Measurements from ENCODE around the gene PLG. TPM values are rescaled to one million over a fixed set of nuclear protein-coding genes. Genes with fewer than 3 reads are reported as not detected.
"Not testable (repeated sequence)": the region's sequence is repeated elsewhere in the genome, so short reads cannot be mapped to it uniquely, and the experiment has no call there.

The PLG gene
- total RNA-seq, 2 donors from 2014 or later, result 0.64 TPM; not detected in 1

GRCh38 chr6:160735523-160735922 lies 33.5 kb downstream of the PLG start:
- Mint-ChIP-seq H3K9me3 (no peaks in the 10 kb centered on the region), H3K4me1 (ENCODE audit: low read depth in 2 of 2) (no peaks in the 10 kb centered on the region), H3K36me3 (no peaks in the 10 kb centered on the region), H3K27me3 (peaks cover 9 to 13% of the 10 kb centered on the region in 2 donors), H3K27ac (no peak overlapping the region), H3K4me3 (no peak overlapping the region)
- no peak for DNase-seq (ENCODE audit: low spot score)
- ATAC-seq, result peak in 1 of 2 donors; percentile 64

DNA sequence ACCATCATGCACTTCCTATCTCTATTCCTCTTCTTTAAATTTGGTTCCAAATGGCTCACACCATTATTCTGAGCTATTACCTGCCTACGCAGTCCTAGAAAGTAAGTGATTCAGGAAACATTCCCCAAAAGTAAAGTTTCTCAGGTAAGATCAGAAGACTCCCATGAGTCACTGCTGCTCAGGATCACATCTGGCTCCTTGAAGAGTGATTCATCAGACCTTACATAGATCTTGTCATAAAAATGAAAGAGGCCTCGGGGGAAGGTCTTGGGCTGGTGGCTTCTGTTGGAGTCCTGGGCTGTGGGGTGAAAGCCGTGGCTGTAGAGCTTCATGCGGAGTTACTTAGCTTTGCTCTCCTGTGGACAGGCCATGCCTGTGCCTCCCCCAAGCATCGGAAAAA lies 35.9 kb downstream of the PLG start:
- no peak for ATAC-seq

DNA sequence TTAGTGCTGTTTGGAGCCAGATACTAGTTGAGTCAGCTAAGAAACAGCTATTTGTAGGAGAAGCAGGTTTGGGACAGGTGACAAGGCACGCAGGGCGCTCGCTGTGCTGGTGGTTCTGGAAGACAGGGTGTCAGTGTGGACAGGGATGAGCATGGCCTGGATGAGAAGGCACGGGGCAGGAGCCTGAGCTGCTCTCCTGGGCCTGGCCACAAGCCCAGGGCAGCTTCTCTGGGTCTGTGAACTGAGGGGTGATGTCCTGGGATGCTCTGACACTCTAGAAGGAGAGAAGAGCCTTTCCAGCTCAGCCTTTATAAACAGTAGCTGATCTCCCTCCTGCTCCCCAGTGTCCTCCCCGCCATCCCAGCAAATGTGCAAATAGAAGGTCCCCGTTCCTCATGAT lies 37.9 kb downstream of the PLG start:
- Mint-ChIP-seq H3K27ac (no peak overlapping the region), H3K4me1 (ENCODE audit: low read depth in 2 of 2) (no peaks in the 10 kb centered on the region), H3K27me3 (peaks cover 14 to 17% of the 10 kb centered on the region in 2 donors), H3K4me3 (no peak overlapping the region), H3K36me3 (no peaks in the 10 kb centered on the region), H3K9me3 (no peaks in the 10 kb centered on the region)
- ATAC-seq, result no peak
- no peak for DNase-seq (ENCODE audit: low spot score)

More for the DNA sequence above, 35.9 kb downstream of the PLG start:
- no peaks in the 10 kb centered on the region for H3K9me3 Mint-ChIP-seq
- peaks cover 0 to 11% of the 10 kb centered on the region in 2 donors for H3K27me3 Mint-ChIP-seq
- H3K4me3 Mint-ChIP-seq, result no peak overlapping the region
- H3K4me1 Mint-ChIP-seq (ENCODE audit: low read depth in 2 of 2), result no peaks in the 10 kb centered on the region
- H3K27ac Mint-ChIP-seq, result no peak overlapping the region
- no peaks in the 10 kb centered on the region for H3K36me3 Mint-ChIP-seq
- DNase-seq (ENCODE audit: low spot score), result no peak

GRCh38 chr6:160741012-160741411 lies 39.0 kb downstream of the PLG start:
- H3K27ac Mint-ChIP-seq; H3K4me3 Mint-ChIP-seq; H3K9me3 Mint-ChIP-seq; H3K36me3 Mint-ChIP-seq; H3K4me1 Mint-ChIP-seq (ENCODE audit: low read depth in 2 of 2); DNase-seq (ENCODE audit: low spot score): not testable (repeated sequence)
- peaks cover 18 to 24% of the 10 kb centered on the region in 2 donors for H3K27me3 Mint-ChIP-seq
- peak in 1 of 2 donors; percentile 66 for ATAC-seq

GRCh38 chr6:160742090-160742489 lies 40.0 kb downstream of the PLG start:
- peaks cover 19 to 31% of the 10 kb centered on the region in 2 donors for H3K27me3 Mint-ChIP-seq
- DNase-seq (ENCODE audit: low spot score) (no peak), ATAC-seq (no peak)
- no peaks in the 10 kb centered on the region for H3K4me1 Mint-ChIP-seq (ENCODE audit: low read depth in 2 of 2)
- no peaks in the 10 kb centered on the region for H3K9me3 Mint-ChIP-seq
- no peaks in the 10 kb centered on the region for H3K36me3 Mint-ChIP-seq
- no peak overlapping the region for H3K27ac Mint-ChIP-seq
- no peak overlapping the region for H3K4me3 Mint-ChIP-seq

GRCh38 chr6:160750276-160750689 lies 48.2 kb downstream of the PLG start:
- H3K36me3 Mint-ChIP-seq, result no peaks in the 10 kb centered on the region
- DNase-seq (ENCODE audit: low spot score) (no peak), ATAC-seq (no peak)
- no peaks in the 10 kb centered on the region for H3K4me1 Mint-ChIP-seq (ENCODE audit: low read depth in 2 of 2)
- no peaks in the 10 kb centered on the region for H3K9me3 Mint-ChIP-seq
- H3K27me3 Mint-ChIP-seq, result peaks cover 5 to 39% of the 10 kb centered on the region in 2 donors
- H3K27ac Mint-ChIP-seq, result no peak overlapping the region
- no peak overlapping the region for H3K4me3 Mint-ChIP-seq

DNA sequence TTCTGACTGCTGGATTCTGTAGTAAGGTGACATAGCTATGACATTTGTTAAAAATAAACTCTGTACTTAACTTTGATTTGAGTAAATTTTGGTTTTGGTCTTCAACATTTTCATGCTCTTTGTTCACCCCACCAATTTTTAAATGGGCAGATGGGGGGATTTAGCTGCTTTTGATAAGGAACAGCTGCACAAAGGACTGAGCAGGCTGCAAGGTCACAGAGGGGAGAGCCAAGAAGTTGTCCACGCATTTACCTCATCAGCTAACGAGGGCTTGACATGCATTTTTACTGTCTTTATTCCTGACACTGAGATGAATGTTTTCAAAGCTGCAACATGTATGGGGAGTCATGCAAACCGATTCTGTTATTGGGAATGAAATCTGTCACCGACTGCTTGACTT lies 51.2 kb downstream of the PLG start:
- not testable (repeated sequence) for H3K9me3 Mint-ChIP-seq

GRCh38 chr6:160755165-160755564 lies 53.1 kb downstream of the PLG start:
- no peaks in the 10 kb centered on the region for H3K9me3 Mint-ChIP-seq
- DNase-seq (ENCODE audit: low spot score) (no peak), ATAC-seq (no peak)
- H3K4me3 Mint-ChIP-seq, result no peak overlapping the region
- no peaks in the 10 kb centered on the region for H3K36me3 Mint-ChIP-seq
- peaks cover 18 to 62% of the 10 kb centered on the region in 2 donors for H3K27me3 Mint-ChIP-seq
- H3K27ac Mint-ChIP-seq, result no peak overlapping the region
- H3K4me1 Mint-ChIP-seq (ENCODE audit: low read depth in 2 of 2), result no peaks in the 10 kb centered on the region

More for the DNA sequence above, 51.2 kb downstream of the PLG start:
- not testable (repeated sequence) for H3K4me3 Mint-ChIP-seq; H3K27ac Mint-ChIP-seq; DNase-seq (ENCODE audit: low spot score); H3K4me1 Mint-ChIP-seq (ENCODE audit: low read depth in 2 of 2); H3K36me3 Mint-ChIP-seq; ATAC-seq
- H3K27me3 Mint-ChIP-seq, result peaks cover 15 to 48% of the 10 kb centered on the region in 2 donors

- no peak overlapping the region for H3K4me3 Mint-ChIP-seq
- no peaks in the 10 kb centered on the region for H3K36me3 Mint-ChIP-seq
- no peak overlapping the region for H3K27ac Mint-ChIP-seq
- no peaks in the 10 kb centered on the region for H3K9me3 Mint-ChIP-seq
- H3K4me1 Mint-ChIP-seq (ENCODE audit: low read depth in 2 of 2), result no peaks in the 10 kb centered on the region
- ATAC-seq, result no peak
- DNase-seq (ENCODE audit: low spot score), result no peak
- peaks cover 18 to 58% of the 10 kb centered on the region in 2 donors for H3K27me3 Mint-ChIP-seq
These were observed 54.0 kb downstream of the PLG start for GRCh38 chr6:160756021-160756420.

DNA sequence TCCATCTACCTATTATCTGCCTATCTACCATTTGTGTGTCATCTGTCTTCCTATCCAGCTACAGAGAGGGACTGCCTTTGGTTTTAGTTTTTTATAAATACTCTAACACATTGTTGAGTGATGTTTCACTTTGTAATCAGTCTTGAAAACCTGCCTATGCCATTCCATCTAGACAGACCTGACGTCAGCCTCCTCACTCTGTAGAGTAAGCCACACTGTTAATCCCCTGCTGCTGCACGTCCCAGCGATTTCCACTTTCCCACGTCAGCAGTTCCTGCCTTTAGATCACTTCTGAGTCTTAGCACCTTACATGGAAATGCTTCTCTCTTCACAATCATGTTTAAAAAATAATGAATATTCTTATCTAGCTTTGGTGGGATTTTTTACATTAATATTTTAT lies 54.8 kb downstream of the PLG start:
- ATAC-seq, result no peak
- Mint-ChIP-seq H3K27me3 (peaks cover 18 to 61% of the 10 kb centered on the region in 2 donors), H3K27ac (no peak overlapping the region), H3K4me3 (no peak overlapping the region), H3K9me3 (peaks cover 3% of the 10 kb centered on the region), H3K36me3 (peaks cover 5% of the 10 kb centered on the region), H3K4me1 (ENCODE audit: low read depth in 2 of 2) (no peaks in the 10 kb centered on the region)
- DNase-seq (ENCODE audit: low spot score), result no peak

GRCh38 chr6:160764847-160765246 lies 62.8 kb downstream of the PLG start:
- H3K4me1 Mint-ChIP-seq (ENCODE audit: low read depth in 2 of 2), result no peaks in the 10 kb centered on the region
- no peak for DNase-seq (ENCODE audit: low spot score)
- no peak overlapping the region for H3K27ac Mint-ChIP-seq
- H3K9me3 Mint-ChIP-seq, result peaks cover 9% of the 10 kb centered on the region
- H3K27me3 Mint-ChIP-seq, result peaks cover 20 to 50% of the 10 kb centered on the region in 2 donors
- H3K36me3 Mint-ChIP-seq, result peaks cover 15% of the 10 kb centered on the region
- ATAC-seq, result peak in 1 of 2 donors; percentile 47
- no peak overlapping the region for H3K4me3 Mint-ChIP-seq

DNA sequence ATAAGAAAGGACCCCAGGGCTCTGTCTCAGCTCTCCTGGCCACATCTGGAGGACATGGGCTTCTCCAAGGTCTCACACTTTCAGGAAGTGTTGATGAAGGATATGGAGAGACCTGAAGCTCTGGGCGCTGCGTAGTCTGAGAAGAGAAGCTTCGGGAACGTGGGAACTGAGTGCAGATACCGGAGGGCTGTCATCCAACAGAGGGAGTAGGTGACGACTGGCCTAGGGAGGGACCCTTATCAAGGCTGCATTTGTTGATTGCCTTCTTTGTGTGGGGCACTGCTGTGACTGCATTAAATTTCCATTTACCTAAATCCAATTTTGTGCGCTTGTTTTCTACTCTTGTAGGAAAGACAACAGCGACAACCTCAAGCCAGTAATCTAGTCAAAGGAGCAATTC lies 63.4 kb downstream of the PLG start:
- no peak overlapping the region for H3K4me3 Mint-ChIP-seq
- no peak for ATAC-seq

GRCh38 chr6:160766657-160766988 lies 64.6 kb downstream of the PLG start:
- H3K27ac Mint-ChIP-seq, result no peak overlapping the region
- H3K9me3 Mint-ChIP-seq, result peaks cover 8% of the 10 kb centered on the region
- peaks cover 12% of the 10 kb centered on the region for H3K36me3 Mint-ChIP-seq
- no peak overlapping the region for H3K4me3 Mint-ChIP-seq
- DNase-seq (ENCODE audit: low spot score), result no peak
- no peak for ATAC-seq
- H3K27me3 Mint-ChIP-seq, result peaks cover 20 to 47% of the 10 kb centered on the region in 2 donors
- H3K4me1 Mint-ChIP-seq (ENCODE audit: low read depth in 2 of 2), result no peaks in the 10 kb centered on the region

More for the DNA sequence above, 63.4 kb downstream of the PLG start:
- no peak overlapping the region for H3K27ac Mint-ChIP-seq
- H3K4me1 Mint-ChIP-seq (ENCODE audit: low read depth in 2 of 2), result no peaks in the 10 kb centered on the region
- H3K36me3 Mint-ChIP-seq, result peaks cover 15% of the 10 kb centered on the region
- no peak for DNase-seq (ENCODE audit: low spot score)
- H3K27me3 Mint-ChIP-seq, result peaks cover 20 to 50% of the 10 kb centered on the region in 2 donors
- H3K9me3 Mint-ChIP-seq, result peaks cover 9% of the 10 kb centered on the region

DNA sequence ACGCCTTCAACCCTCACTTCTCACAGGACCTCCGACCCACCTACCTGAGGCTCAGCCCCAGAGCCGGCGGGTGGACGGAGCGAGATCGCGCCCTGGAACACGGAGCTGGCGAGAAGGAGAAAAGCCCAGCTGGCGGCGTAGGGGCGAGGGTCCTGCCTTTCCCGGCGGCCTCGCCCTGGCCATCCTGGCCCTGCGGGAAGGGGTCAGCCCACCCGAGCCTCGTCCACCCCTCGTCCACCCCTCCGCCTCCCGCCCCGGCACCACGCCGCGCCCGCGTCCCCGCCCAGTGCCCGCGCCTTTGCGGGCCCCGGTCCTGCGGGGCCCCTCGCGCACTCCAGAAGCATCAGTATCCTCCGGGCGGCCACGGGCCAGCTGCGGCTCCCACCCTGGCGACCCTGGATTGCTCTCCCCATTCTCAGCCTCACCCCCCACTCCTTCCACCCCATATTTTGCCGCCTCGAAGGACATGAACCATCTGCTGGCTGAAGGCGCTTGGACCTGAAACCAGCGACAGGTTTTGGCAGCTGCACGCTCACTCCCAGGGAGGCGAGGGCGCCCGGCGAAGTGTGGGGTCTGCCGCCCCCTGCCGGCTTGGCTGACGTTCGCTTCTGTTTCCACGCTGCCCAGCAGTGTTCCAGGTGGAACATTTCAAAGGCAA lies 65.1 kb downstream of the PLG start:
- peak; percentile 67 to 68 for ATAC-seq
- Mint-ChIP-seq H3K27ac (no peak overlapping the region), H3K36me3 (peaks cover 7% of the 10 kb centered on the region), H3K4me1 (ENCODE audit: low read depth in 2 of 2) (no peaks in the 10 kb centered on the region), H3K4me3 (peak overlapping the region; percentile 37), H3K27me3 (peaks cover 23 to 42% of the 10 kb centered on the region in 2 donors), H3K9me3 (peaks cover 6% of the 10 kb centered on the region)
- DNase-seq (ENCODE audit: low spot score), result peak; percentile 63

- peak overlapping the region; percentile 37 for H3K4me3 Mint-ChIP-seq
- no peak for DNase-seq (ENCODE audit: low spot score)
- ATAC-seq, result no peak
These were observed 65.6 kb downstream of the PLG start for GRCh38 chr6:160767647-160768019.

More at GRCh38 chr6:160767647-160768019, 65.6 kb downstream of the PLG start:
- H3K9me3 Mint-ChIP-seq, result peaks cover 2% of the 10 kb centered on the region
- peaks cover 23 to 36% of the 10 kb centered on the region in 2 donors for H3K27me3 Mint-ChIP-seq
- H3K36me3 Mint-ChIP-seq, result peaks cover 1% of the 10 kb centered on the region
- H3K4me1 Mint-ChIP-seq (ENCODE audit: low read depth in 2 of 2), result no peaks in the 10 kb centered on the region
- no peak overlapping the region for H3K27ac Mint-ChIP-seq
